Suprapubic skin (tissue), 4 donors: ENCODE results near the gene ARL10.

ENCODE experiments used
- EP300 ChIP-seq: sonication (generic); formaldehyde crosslinking; IDR thresholded peaks from one replicate; pipeline ENCODE4 v1.6.1; 2017; ENCODE audit warnings: antibody characterized with exemption
- POLR2A ChIP-seq, 2 donors: fragments of 450-650 bp; IDR thresholded peaks; one replicate each; pipeline ENCODE4 v1.6.1; 2017; ENCODE audit warnings: antibody characterized with exemption in 2 of 2, mild to moderate bottlenecking in 2 of 2, moderate library complexity in 2 of 2
- POLR2AphosphoS5 ChIP-seq, 3 donors: sonication (generic); formaldehyde crosslinking; IDR thresholded peaks; one replicate each; pipeline ENCODE4 v1.6.1; 2017; ENCODE audit warnings: antibody characterized with exemption in 3 of 3
- TF ChIP-seq, protein P1 (sequence below), 2 donors: fragments of 200-600 bp in 1 of 2; fragments of 450-650 bp in 1 of 2; sonication (generic) in 1 of 2; IDR thresholded peaks; one replicate each; pipeline ENCODE4 v1.5.1; 2016 to 2019; ENCODE audit warnings: antibody characterized with exemption in 2 of 2, mild to moderate bottlenecking in 1 of 2, moderate library complexity in 1 of 2

DNA sequence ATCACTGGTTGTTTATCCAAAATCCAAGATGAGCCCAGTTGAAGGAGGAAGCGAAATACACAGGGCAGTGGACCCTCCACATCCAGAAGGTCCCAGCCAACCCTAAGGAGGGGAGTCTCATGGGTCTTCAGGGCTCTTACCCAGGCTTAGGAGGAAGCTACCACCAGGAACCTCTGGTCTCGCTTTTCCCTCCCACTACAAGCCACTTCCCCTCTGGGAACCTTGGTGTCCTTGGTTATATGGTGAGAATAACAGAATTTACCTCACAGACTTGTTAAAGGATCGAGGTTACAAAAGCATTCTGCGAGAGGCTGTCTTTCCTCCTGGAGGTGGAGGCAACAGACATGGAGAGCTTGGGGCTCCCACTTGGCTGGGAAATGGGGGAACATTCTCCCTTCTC is 26.7 kb downstream of the ARL10 start:
- TF ChIP-seq, protein P1, sequence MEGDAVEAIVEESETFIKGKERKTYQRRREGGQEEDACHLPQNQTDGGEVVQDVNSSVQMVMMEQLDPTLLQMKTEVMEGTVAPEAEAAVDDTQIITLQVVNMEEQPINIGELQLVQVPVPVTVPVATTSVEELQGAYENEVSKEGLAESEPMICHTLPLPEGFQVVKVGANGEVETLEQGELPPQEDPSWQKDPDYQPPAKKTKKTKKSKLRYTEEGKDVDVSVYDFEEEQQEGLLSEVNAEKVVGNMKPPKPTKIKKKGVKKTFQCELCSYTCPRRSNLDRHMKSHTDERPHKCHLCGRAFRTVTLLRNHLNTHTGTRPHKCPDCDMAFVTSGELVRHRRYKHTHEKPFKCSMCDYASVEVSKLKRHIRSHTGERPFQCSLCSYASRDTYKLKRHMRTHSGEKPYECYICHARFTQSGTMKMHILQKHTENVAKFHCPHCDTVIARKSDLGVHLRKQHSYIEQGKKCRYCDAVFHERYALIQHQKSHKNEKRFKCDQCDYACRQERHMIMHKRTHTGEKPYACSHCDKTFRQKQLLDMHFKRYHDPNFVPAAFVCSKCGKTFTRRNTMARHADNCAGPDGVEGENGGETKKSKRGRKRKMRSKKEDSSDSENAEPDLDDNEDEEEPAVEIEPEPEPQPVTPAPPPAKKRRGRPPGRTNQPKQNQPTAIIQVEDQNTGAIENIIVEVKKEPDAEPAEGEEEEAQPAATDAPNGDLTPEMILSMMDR (IDR thresholded peaks at IDR 0.05), result no peak
- no peak for TF ChIP-seq POLR2A (IDR thresholded peaks at IDR 0.05)
- no peak for TF ChIP-seq POLR2AphosphoS5 (IDR thresholded peaks at IDR 0.05)
- TF ChIP-seq EP300, result no peak
